Effector memory CD8-positive, alpha-beta T cell (primary cell): ENCODE data around the gene SPOCK1.

ENCODE experiments used
- ATAC-seq: fragments of 150-1000 bp; cut with Tn5 transposase; replicated peaks from 2 replicates; pipeline ENCODE4 v1.10.0; 2021; ENCODE audit warnings: mild to moderate bottlenecking, moderate library complexity
- DNase-seq, 3 experiments: peaks; one replicate each; pipeline ENCODE4 v3.0.0; 2021
- H3K27ac Mint-ChIP-seq, 2 donors: one replicate each; pipeline ENCODE4 v1.8.0; 2022; ENCODE audit warnings: mild to moderate bottlenecking in 2 of 2, mixed read lengths in 2 of 2, moderate library complexity in 2 of 2
- H3K27me3 Mint-ChIP-seq, 2 donors: one replicate each; pipeline ENCODE4 v1.8.0; 2022; ENCODE audit warnings: mixed read lengths in 2 of 2
- H3K36me3 Mint-ChIP-seq: one replicate; pipeline ENCODE4 v1.8.0; 2022; ENCODE audit warnings: mild to moderate bottlenecking, moderate library complexity, mixed read lengths; ENCODE audit not compliant: insufficient read depth
- H3K4me1 Mint-ChIP-seq, 2 donors: one replicate each; pipeline ENCODE4 v1.8.0; 2022; ENCODE audit warnings: low read depth in 2 of 2, mixed read lengths in 2 of 2
- H3K4me3 Mint-ChIP-seq, 2 donors: one replicate each; pipeline ENCODE4 v1.8.0; 2022; ENCODE audit warnings: mild to moderate bottlenecking in 2 of 2, mixed read lengths in 2 of 2, moderate library complexity in 2 of 2
- H3K9me3 Mint-ChIP-seq, 2 donors: one replicate each; pipeline ENCODE4 v1.8.0; 2022; ENCODE audit warnings: mixed read lengths in 2 of 2

SPOCK1 gene

DNA sequence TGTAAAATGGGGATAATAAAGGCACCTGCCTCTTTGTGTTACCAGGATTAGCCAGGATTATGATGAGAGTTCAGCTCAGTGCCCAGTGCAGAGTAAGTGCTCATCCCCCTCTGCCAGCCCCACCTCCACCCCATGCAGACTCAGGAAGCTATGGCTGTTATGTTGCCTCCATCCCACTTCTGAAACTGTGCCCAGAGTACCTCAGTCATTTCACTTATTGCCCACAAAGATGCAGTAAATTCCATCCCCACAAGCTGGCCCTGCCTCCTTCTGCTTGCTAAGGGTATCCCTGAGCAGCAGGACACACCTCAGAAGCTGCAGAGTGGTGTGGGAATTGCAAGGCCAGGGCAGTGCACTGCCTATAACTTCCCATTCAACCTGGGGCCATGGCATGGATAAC lies 415.1 kb downstream of the SPOCK1 start:
- H3K36me3 Mint-ChIP-seq: no peaks in the 10 kb centered on the region
- H3K4me3 Mint-ChIP-seq: no peak overlapping the region
- ATAC-seq (no peak), DNase-seq (no peak)
- H3K27me3 Mint-ChIP-seq: peaks cover 6 to 7% of the 10 kb centered on the region in 2 donors
- H3K4me1 Mint-ChIP-seq: no peaks in the 10 kb centered on the region
- H3K27ac Mint-ChIP-seq: no peak overlapping the region
- H3K9me3 Mint-ChIP-seq: peaks cover 0 to 6% of the 10 kb centered on the region in 2 donors

DNA sequence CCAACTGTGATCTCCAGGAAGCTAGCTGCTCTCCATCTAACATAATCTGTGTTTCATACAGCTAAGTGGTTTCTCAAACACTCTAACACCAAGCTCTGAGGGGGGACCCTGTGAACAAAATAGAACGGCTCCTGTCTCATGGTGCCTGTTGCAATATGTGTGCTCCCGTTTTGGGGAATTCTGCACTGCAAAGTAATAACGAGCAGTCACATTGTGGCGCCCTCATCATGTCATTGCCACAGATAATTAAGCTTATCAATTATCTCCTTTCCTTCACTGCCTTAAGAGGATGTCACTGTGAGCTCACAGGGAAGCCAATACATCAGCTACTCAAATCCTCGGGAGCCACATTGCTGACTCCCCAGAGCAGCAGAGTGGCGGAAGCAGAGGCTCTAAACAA lies 416.2 kb downstream of the SPOCK1 start:
- H3K4me1 Mint-ChIP-seq: no peaks in the 10 kb centered on the region
- no peak for ATAC-seq
- H3K9me3 Mint-ChIP-seq: peaks cover 0 to 6% of the 10 kb centered on the region in 2 donors
- no peak for DNase-seq
- H3K36me3 Mint-ChIP-seq: no peaks in the 10 kb centered on the region
- peaks cover 7 to 10% of the 10 kb centered on the region in 2 donors for H3K27me3 Mint-ChIP-seq
- no peak overlapping the region for H3K27ac Mint-ChIP-seq
- H3K4me3 Mint-ChIP-seq: no peak overlapping the region

- no peak overlapping the region for H3K27ac Mint-ChIP-seq
- no peaks in the 10 kb centered on the region for H3K4me1 Mint-ChIP-seq
- H3K36me3 Mint-ChIP-seq: no peaks in the 10 kb centered on the region
- ATAC-seq: no peak
- peaks cover 0 to 6% of the 10 kb centered on the region in 2 donors for H3K9me3 Mint-ChIP-seq
- peaks cover 0 to 10% of the 10 kb centered on the region in 2 donors for H3K27me3 Mint-ChIP-seq
- H3K4me3 Mint-ChIP-seq: no peak overlapping the region
- DNase-seq: no peak
Measured at GRCh38 chr5:137078171-137078665, 420.9 kb downstream of the SPOCK1 start.

GRCh38 chr5:137075163-137075970 lies 423.8 kb downstream of the SPOCK1 start:
- peaks cover 0 to 15% of the 10 kb centered on the region in 2 donors for H3K27me3 Mint-ChIP-seq
- H3K4me1 Mint-ChIP-seq: no peaks in the 10 kb centered on the region
- H3K9me3 Mint-ChIP-seq: peaks cover 0 to 6% of the 10 kb centered on the region in 2 donors
- no peak overlapping the region for H3K27ac Mint-ChIP-seq
- no peak for ATAC-seq
- no peak for DNase-seq
- no peak overlapping the region for H3K4me3 Mint-ChIP-seq
- no peaks in the 10 kb centered on the region for H3K36me3 Mint-ChIP-seq

DNA sequence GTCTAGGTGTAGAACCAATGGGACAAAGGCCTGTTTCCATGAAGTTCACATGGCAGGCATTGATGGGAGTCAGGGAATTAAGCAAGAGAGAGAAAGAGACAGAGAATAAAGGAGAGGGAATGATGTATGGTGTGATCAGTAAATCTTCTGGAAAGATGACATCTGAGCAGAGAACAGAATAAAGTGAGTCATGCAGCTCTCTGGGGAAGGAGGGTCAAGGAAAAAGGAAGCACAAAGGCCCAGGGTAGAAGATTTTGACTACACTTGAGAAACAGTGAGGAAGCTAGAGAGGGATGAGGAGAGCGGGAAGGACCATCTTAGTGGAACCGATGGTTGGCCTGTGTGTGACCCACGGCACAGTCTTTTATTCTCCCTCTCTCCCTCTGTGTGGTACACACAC lies 425.9 kb downstream of the SPOCK1 start:
- peaks cover 0 to 5% of the 10 kb centered on the region in 2 donors for H3K27me3 Mint-ChIP-seq
- no peak for ATAC-seq
- DNase-seq: no peak
- H3K9me3 Mint-ChIP-seq: no peaks in the 10 kb centered on the region
- no peaks in the 10 kb centered on the region for H3K4me1 Mint-ChIP-seq
- H3K36me3 Mint-ChIP-seq: no peaks in the 10 kb centered on the region
- no peak overlapping the region for H3K27ac Mint-ChIP-seq
- H3K4me3 Mint-ChIP-seq: no peak overlapping the region

- Mint-ChIP-seq H3K27ac (no peak overlapping the region), H3K4me3 (no peak overlapping the region), H3K36me3 (no peaks in the 10 kb centered on the region), H3K9me3 (no peaks in the 10 kb centered on the region), H3K27me3 (peaks cover 0 to 5% of the 10 kb centered on the region in 2 donors), H3K4me1 (no peaks in the 10 kb centered on the region)
- ATAC-seq (no peak), DNase-seq (no peak)
Measured at GRCh38 chr5:137072361-137073115, 426.6 kb downstream of the SPOCK1 start.

GRCh38 chr5:137071931-137072330 lies 427.2 kb downstream of the SPOCK1 start:
- Mint-ChIP-seq H3K4me3 (no peak overlapping the region), H3K36me3 (no peaks in the 10 kb centered on the region), H3K4me1 (no peaks in the 10 kb centered on the region), H3K27me3 (peaks cover 0 to 5% of the 10 kb centered on the region in 2 donors), H3K27ac (no peak overlapping the region), H3K9me3 (no peaks in the 10 kb centered on the region)
- ATAC-seq (no peak), DNase-seq (no peak)

DNA sequence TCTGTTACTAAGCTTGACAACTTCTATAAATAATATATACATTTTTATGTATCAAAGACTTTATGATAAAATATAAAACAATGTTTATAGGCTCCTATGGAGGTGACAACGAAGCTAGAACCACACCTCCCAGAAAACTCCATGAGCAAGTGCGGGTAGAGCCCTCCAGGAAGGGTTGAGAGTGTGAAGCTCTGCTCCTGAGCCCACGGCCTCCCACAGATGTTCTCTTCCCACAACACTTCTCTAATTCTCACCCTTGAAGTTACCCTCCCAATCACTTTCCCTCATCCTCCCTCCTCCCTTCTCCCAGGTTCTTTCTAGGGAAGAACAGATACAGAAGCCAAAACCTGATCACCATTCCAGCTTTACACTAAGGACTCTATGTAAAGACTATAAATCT lies 427.6 kb downstream of the SPOCK1 start:
- Mint-ChIP-seq H3K27ac (no peak overlapping the region), H3K4me3 (no peak overlapping the region), H3K4me1 (no peaks in the 10 kb centered on the region), H3K9me3 (no peaks in the 10 kb centered on the region), H3K27me3 (peaks cover 0 to 5% of the 10 kb centered on the region in 2 donors), H3K36me3 (no peaks in the 10 kb centered on the region)
- ATAC-seq (no peak), DNase-seq (no peak)

DNA sequence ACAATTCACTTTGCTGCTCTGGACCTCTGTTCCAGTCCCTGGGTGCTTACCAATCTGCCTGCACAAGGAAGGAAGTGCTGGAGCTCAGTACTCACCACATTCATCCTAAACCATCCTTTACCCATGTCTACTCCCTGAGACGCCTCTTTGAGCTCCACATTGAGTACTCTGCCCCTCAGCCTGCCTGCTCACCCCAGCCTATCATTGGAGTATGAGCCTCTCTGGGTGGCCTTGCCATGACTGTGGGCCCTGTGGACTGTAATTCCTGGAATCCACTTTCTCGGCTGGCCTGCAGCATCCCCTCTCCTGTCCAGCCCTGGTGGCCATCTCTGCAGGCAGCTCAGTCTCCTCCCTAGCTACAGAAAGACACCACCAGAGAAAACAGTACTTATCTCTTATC lies 428.6 kb downstream of the SPOCK1 start:
- Mint-ChIP-seq H3K27me3 (peaks cover 0 to 5% of the 10 kb centered on the region in 2 donors), H3K4me1 (no peaks in the 10 kb centered on the region), H3K36me3 (no peaks in the 10 kb centered on the region), H3K9me3 (no peaks in the 10 kb centered on the region), H3K27ac (no peak overlapping the region), H3K4me3 (no peak overlapping the region)
- ATAC-seq (no peak), DNase-seq (no peak)

GRCh38 chr5:137069358-137069757 lies 429.8 kb downstream of the SPOCK1 start:
- no peak for DNase-seq
- Mint-ChIP-seq H3K36me3 (no peaks in the 10 kb centered on the region), H3K27ac (no peak overlapping the region), H3K4me1 (no peaks in the 10 kb centered on the region), H3K4me3 (no peak overlapping the region), H3K9me3 (no peaks in the 10 kb centered on the region), H3K27me3 (peaks cover 0 to 5% of the 10 kb centered on the region in 2 donors)
- no peak for ATAC-seq

DNA sequence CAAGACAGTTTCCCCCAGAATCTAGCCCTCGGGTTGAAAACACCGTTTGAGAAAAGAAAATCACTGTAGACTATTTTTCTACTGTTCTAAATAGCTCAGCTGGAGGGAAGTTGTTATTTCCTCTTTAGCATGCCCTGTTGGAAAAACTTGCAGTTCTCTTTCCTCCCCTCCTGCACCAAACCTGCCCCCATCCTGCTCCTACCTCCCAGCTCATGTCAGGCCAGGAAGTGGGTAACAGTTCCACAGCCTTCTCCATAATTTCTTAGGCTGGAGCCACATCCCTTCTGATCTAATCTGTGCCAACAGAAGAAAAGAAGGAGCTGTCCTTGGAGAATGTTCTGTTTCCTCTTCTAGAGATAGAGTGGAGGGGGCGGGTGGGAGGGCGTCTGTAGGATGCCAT lies 437.7 kb downstream of the SPOCK1 start:
- H3K27me3 Mint-ChIP-seq: peaks cover 0 to 7% of the 10 kb centered on the region in 2 donors
- H3K9me3 Mint-ChIP-seq: peaks cover 0 to 2% of the 10 kb centered on the region in 2 donors
- ATAC-seq: no peak
- DNase-seq: no peak
- H3K27ac Mint-ChIP-seq: no peak overlapping the region
- H3K36me3 Mint-ChIP-seq: no peaks in the 10 kb centered on the region
- H3K4me1 Mint-ChIP-seq: no peaks in the 10 kb centered on the region
- no peak overlapping the region for H3K4me3 Mint-ChIP-seq

DNA sequence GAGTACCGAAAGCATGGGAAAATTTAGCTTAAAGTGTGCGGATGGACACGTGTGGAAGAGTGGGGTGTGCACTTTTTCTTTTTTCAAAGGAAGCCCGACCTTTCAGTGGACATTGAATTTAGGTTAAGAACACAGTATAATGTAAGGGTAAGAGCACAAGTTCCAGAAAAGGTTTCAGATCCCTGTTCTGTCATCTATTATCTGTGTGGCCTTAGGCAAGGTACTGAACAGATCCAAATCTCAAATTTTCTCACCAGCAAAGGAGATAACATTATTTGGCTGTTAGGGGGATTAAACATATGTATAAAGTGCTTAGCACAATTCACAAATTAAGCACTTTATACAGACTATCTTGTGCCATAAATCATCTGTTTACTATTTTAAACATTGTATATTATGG lies 441.0 kb downstream of the SPOCK1 start:
- Mint-ChIP-seq H3K36me3 (no peaks in the 10 kb centered on the region), H3K9me3 (peaks cover 0 to 2% of the 10 kb centered on the region in 2 donors), H3K4me3 (no peak overlapping the region), H3K4me1 (peaks cover 0 to 2% of the 10 kb centered on the region in 2 donors), H3K27me3 (peaks cover 0 to 7% of the 10 kb centered on the region in 2 donors), H3K27ac (no peak overlapping the region)
- no peak for DNase-seq
- ATAC-seq: no peak

DNA sequence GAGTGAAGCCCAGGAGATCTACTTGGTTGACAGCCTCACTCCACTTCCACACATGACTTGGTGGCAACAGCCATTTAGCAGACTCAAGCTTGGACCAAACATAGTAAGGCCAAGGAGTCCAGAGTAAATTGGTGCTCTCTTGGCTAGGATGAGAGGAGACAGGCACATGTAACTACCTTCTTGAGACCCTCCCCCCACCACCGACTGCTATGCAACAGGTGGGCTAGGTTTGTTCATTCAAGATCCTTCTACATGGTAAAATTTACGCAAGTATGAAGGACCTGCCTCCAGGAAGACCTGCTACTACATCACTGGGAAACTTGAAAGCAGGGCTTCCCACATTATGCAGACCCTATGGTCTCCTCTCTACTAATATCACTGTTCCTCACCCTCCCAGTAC lies 442.4 kb downstream of the SPOCK1 start:
- peaks cover 0 to 2% of the 10 kb centered on the region in 2 donors for H3K9me3 Mint-ChIP-seq
- H3K4me1 Mint-ChIP-seq: peaks cover 0 to 2% of the 10 kb centered on the region in 2 donors
- no peak overlapping the region for H3K27ac Mint-ChIP-seq
- peaks cover 0 to 11% of the 10 kb centered on the region in 2 donors for H3K27me3 Mint-ChIP-seq
- no peaks in the 10 kb centered on the region for H3K36me3 Mint-ChIP-seq
- DNase-seq: no peak
- no peak overlapping the region for H3K4me3 Mint-ChIP-seq
- no peak for ATAC-seq
